IMR-90 (cell line): ENCODE data around the gene ADRB2.

Experiments
- CTCF ChIP-seq: conservative IDR thresholded peaks from 2 replicates; pipeline ENCODE4 v1.5.1; 2012; ENCODE audit warnings: mild to moderate bottlenecking, low read depth, low read length, improper control_type of control experiment
- RFX5 ChIP-seq: IDR thresholded peaks from 2 replicates; pipeline ENCODE4 v1.8.0; 2012; ENCODE audit warnings: low read depth, mild to moderate bottlenecking, low read length, moderate library complexity

GRCh38 chr5:148805326-148806290, 20.8 kb upstream of the ADRB2 start:
- TF ChIP-seq CTCF, result no peak
- TF ChIP-seq RFX5, result no peak
